ENCODE data around the gene PTPN2.
"Not testable (repeated sequence)": the region's sequence is repeated elsewhere in the genome, so short reads cannot be mapped to it uniquely, and the experiment has no call there.

GRCh38 chr18:12874992-12875391 is 9.0 kb downstream of the PTPN2 start:
- TF ChIP-seq CTCF (conservative IDR thresholded peaks at IDR 0.05; ENCODE audit: low read depth, low read length); POLR2A (IDR thresholded peaks at IDR 0.05; ENCODE audit: low read depth, low read length); FOS (IDR thresholded peaks at IDR 0.05; ENCODE audit: low read depth, low read length); MAFK (IDR thresholded peaks at IDR 0.05; ENCODE audit: low read depth, low read length); MXI1 (IDR thresholded peaks at IDR 0.05; ENCODE audit: borderline replicate concordance, low read depth, low read length); BHLHE40 (IDR thresholded peaks at IDR 0.05; ENCODE audit: low read depth, low read length): not testable (repeated sequence)
